GM21528 (cell line): ENCODE results near the gene NEGR1.
"Not testable (repeated sequence)": the region's sequence is repeated elsewhere in the genome, so short reads cannot be mapped to it uniquely, and the experiment has no call there.

Experiments
- ATAC-seq: cut with Tn5 transposase; IDR thresholded peaks from one replicate; pipeline ENCODE4 v1.9.1; 2021; ENCODE audit warnings: mild to moderate bottlenecking, moderate library complexity; ENCODE audit not compliant: unreplicated experiment, low FRiP score

The NEGR1 gene

DNA sequence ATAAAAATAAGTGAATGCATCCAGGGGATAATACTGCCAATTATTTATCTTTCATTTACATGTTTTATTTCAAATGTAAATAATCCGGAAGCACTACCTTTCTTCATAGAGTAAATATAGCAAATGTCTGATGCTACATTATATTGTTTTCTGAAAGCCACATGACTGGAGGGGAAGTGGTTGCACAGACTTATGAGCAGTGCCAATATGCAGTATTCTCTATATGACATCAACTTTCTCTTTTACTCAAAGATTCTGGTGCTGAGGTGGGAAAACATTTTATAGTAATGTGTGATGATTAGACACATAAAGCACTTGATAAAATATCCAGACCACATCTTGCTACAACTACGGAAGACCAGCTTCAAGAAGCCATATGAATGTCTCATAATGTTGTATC, 314.7 kb downstream of the NEGR1 start:
- no peak for ATAC-seq

DNA sequence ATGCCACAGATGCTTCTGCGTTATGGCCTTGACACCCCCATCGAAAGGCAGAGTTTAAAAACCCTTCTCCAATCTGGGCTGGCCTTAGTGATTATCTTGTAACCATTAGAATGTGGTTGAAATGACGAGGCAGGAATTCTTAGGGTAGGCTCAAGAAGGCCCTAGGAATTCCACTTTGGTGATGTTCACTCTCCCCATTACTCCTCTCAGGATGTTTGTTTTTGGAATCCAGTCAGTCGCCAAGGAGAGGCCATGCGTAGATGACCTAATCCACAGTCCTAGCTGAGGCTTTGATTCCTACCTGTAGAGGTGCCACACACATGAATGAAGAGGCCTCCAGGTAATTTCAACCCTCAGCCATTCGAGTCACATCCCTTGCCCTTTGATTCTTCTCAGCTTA, 318.2 kb downstream of the NEGR1 start:
- no peak for ATAC-seq

DNA sequence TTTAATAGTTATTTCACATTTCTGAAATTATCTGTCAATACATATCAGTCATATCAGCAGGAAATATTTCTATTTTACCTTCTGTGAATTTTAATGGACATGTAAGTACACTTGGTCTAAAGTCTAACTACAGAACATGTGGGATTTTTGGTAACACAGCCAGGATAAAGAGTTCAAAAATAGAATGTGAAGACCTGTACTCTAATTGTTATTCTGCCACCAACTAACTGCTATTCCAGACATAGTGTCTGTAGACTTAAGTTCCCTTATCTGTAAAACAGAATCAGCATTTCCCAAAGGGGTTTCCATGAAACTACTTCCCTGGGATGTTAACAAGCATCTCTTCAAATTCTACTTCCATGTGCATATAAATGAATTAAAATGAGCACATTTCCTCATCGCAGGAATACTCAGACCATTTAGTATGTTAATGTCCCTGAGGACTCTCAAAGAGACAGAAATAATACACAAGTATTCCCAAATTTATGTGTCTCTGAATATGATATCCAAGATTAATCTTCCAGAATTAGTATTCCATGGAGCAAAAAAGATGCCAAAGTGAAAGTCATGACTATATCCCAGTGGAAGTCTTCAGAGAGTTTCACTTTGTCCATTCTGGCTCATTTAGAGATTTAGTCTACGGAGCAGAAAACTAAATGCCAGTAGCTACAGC, 325.6 kb downstream of the NEGR1 start:
- ATAC-seq, result no peak

DNA sequence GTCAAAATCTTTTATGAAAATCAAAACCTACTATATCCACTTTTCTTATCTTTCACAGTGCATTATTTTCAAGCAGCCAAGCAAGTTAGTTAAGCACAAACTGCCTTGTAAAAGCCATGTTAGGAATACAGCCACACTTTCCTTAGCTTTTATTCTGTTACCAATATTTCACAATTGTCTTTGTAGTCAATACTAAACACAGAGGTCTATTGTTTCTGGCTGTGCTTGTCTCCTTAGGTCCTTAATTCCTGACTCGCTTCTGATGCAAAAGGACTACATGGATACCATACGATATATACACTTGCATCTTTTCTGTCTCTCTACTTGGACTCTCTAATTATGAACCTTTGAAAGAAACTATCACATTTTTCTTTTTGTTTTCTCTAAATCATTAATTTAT, 331.8 kb downstream of the NEGR1 start:
- ATAC-seq, result no peak

DNA sequence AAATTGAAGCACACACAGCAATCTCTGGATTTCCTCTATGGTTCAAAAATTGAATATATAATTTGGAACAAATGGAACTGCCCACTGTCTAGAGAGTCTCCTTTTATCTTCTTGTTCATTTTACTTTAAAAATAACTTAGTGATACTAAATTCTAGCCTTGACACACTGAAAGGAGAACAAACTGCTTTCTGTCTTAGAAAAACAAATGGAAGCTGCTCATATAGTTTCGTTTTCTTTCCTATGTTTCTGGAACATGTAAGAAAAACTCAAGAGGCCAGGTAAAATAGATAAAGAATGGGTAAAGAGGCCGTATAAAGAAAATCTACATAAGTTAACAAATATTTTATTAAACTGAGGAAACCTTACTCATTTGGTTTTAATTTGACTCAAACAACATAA, 332.7 kb downstream of the NEGR1 start:
- no peak for ATAC-seq

DNA sequence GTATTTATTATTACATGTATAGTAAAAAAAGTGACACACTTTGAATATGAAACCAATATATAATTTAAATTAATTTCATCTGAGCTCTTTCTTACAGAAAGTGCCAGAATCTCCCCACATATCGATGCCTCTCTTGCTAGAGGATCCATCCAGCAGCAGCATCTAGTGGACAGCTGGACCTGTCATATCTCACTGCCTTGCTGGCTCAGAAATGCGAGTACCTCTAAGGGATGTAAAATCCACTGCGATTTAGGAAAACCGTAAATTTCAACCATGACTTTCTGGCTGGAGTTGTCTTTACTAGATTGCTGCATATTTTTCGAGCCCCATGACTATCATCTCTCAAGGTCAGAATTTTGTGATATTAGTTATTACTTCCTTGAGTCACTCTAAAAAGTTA, 333.8 kb downstream of the NEGR1 start:
- no peak for ATAC-seq

DNA sequence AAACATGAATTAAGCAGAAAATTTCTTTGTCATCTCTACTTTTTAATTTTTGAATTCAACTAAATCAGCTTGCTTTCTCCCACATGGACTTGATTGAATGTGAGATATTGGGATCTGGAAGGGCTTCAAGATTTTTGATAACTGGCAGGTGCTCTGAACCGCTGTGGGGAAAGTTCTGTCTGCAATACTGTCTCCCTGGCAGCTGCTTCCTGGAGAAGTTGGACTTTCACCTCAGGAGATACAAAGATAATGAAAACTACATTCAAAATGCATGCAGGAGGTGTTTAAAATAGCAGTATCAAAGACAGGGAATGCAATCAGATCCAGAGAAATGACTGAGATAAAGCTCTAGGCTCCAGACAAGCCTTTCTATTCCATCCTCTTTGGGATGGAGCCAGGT, 338.3 kb downstream of the NEGR1 start:
- ATAC-seq, result no peak

DNA sequence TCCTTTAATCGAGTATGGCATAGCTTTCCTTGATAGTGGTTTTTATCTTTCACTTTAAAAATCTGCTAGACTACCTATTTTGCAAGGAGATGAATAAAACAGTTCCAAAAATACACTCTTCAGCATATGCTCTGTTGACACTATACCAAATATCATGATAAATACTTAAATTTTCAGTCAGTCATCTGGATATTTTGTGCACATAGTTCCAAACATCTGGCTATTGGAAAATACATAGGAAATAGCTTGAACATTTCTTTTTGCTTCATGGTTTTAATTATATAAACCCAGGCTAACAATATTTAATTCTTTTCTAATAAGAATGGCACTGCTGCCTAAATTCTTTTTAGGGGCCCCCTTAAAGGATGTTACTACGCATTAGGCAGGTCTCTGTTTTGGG, 342.1 kb downstream of the NEGR1 start:
- no peak for ATAC-seq

DNA sequence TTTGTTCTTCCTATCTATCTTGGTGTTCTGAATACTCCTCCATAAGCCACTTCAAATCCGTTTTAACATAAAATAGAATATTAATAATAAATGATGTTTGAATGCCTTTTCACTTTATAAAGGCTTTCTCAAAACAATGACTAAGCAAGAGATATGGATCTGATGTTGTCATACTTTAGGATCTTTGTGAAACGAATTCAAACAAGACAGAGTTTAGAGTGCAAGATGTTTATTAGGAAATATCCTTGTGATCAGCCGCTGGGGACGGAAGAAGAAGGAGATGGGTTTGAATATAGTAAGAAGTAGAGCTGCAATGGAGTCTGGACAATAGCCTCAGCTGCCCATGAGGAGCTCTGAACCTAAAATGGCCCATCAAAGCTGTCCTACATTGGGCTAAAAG, 351.8 kb downstream of the NEGR1 start:
- ATAC-seq, result no peak

DNA sequence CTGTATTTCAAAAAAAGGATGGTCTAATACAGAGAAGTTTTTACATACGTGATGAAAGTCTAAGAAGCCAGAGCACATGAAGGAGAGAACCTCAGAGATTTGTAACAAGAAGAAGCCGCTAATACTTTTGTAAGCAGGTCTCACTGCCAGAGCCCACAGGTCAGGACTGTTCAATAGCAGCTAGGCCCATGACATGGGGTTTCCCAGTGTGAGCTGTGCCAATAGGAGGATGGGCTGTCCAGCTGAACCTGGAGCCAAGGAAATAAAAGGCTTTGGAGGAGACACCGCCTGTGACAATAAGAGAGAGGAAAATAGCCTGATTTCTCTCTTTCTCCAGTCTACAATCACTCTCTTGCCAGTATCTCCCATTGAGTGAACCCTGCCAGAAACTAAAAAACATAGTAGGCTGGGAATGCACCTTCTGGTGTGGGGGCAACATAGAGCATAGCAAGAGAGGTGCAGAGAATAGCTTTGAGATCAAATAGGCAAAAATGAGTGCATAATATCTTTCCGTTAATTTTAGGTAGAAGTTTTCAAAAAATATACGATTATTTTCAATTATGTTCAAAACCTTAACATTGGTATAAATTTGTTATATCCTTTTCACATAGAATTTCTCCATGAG, 360.3 kb downstream of the NEGR1 start:
- no peak for ATAC-seq

DNA sequence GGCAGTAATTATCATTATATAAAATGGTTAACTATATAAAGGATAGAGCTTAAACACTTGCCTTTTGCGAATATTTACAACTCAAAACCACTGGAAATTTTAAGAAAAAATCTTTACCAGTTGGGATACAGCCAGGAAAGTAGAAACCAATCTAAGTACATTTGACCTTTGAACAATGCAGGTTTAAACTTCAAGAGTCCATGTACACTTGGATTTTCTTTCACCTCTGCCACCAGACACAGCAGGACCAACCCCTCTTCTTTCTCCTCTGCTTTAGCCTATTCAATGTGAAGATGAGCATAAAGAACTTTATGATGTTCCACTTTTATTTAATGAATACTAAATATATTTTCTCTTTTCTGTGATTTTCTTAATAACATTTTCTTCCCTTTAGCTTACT, 361.1 kb downstream of the NEGR1 start:
- ATAC-seq, result no peak

DNA sequence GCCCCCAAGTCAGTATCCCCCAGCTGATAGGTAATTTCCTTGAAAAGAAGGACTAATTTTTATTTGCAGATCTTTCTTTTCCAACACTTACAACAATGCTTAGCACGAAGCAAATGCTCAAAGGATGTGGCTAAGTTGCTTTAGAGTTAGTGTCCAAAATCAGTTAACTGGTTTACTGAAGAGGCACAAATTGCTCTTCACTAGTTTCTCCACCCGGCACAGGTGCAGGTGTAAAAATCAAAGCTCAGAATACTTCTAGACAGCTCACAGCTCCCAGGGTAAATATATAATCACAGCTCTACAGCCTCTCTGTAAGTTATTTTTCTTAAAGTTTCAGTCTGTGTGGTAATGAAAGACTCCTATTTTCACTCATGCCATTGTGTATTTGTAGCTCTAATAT, 361.8 kb downstream of the NEGR1 start:
- no peak for ATAC-seq

DNA sequence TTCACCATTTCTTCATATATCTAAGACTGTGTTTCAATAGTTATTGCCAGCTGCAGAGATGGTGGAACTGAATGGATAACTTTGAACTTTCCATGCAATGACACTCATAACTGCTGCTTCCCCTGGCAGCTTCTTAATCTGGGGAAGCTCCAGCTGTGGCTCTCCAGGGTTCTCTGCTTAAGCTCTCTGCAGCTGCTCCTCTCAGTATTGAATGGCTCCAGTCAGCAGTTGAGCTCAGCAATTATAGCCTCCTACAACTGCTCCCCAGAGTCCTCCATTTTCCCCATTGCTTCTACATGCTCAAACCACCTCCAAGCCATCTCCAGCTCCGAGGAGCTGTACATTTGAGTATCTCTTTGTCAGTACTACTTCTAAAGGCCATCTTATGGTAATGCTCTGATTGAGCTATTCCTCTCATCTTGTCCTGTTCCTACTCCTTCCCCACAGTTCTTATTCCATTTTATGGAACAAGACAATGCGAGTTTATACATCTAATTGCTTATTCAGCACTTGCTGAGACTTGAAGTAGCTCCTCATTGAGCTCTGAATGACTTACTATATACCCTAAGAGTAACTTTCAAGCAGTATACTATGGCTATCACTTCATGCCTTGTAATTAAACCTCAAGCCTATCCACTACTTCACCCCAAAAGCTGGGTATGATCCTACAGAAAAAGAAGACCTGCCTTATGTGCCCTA, 362.4 kb downstream of the NEGR1 start:
- no peak for ATAC-seq

DNA sequence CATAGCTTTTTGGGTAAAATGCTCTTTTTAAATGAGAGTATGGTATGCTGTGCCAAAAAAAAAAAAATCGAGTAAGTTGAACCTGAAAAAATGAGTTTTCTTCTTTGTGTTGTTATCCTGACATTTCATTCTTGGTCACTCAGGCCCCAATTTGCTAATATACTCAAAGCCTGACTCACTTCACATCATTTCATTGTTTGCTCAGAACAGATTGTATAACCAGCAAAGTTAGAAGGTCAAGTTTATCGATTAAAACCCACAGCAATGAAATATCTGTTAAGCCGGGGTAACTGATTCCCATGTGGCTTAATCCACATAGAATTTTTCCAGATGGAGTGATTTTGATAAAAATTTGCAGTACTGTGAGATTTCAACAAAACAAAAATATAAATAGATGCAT, 363.7 kb downstream of the NEGR1 start:
- no peak for ATAC-seq

DNA sequence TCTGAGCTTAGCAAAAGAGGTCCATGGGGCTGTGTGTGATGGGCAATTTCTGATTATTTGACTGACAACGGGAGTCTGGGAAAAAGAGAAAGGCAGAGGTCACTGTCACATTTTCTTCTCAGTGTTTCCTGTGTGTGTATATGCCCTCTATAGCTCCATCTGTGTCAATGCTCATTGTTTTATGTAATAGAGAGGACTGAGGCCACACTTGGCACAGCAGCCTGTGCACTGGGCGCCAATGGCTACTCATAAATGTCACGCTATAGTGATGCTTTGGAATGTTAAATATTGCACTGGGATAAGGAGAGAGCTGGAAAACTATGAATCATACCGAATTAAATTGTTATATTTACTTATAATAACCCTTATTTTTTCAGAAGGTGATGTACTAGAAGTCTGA, 365.4 kb downstream of the NEGR1 start:
- ATAC-seq, result no peak

DNA sequence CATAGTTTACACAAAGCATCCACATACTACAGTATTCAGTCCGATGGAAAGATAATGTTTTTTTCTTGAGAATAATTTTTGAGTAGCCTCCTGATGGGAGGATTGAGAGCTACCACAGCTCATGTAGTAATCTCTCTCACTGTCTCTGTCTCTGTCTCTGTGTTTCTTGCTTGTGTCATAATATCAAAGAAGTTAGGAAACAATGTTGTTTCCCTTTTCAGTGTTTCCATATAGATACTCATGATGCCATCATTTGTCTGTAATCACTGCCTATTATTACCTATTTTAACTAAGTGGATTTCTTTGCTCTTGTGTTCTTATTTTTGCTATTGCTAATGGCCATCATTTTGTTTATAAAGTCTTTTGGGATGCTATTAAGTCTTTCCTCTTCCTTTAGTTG, 367.7 kb downstream of the NEGR1 start:
- ATAC-seq, result no peak

DNA sequence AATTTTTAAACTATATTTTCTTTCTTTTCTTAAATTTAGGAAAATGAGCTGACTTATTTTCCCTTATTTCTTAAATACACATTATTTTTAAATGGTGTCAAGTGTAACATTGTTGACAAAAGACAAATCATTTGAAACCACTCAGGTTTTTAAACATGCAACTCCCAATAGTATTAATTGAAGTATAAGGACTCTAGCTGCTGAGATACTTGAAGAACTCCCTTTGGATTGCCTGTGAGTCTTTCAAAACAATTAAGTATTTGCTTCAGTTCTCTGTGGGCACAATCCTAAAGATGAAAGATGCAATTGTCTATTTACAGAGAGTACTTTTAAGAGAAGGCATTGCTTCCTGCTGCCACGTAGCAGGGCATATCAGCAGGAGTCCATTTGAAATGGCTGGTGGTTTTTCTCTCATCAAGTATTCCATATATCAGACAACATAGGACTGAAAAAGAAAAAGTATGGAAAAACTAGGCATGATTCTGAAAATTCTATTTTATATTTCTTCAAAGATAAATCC, 373.4 kb downstream of the NEGR1 start:
- ATAC-seq, result no peak

DNA sequence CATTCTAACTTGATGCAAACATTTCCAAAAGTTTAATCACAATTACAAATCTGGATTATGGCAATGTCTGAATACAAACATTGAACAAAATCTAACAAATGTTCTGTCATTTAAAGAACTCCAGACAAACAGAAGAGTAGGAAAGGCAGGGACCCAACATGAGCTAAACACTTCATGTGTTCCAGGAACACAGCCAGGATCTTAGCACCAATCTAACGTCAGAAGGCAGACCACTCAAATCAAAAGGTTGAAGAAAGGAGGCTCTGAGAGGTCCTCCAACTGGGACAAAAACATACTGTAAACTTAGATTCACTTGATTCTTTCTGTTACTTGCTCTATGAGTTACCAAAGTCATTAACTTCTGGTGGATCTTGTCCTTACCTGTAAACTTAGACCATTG, 374.0 kb downstream of the NEGR1 start:
- no peak for ATAC-seq

DNA sequence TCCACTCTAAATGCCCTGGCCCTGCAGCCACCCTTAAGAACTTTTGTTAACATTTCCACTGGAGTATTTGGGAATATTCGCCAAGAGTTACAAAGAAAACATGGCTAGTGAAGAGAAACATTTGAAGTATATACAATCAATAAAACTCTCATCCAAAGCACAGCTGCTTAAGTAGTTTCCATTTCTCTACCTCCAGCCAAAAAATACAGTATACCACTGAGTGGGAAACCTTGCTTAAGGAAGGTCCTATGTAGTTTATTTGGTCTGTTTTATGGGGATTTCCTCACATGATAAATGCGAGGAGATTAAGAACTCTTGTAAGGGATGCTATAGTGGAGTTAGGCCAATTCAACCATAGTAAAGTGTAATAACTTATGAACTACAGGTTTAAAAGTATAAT, 382.5 kb downstream of the NEGR1 start:
- ATAC-seq, result no peak

DNA sequence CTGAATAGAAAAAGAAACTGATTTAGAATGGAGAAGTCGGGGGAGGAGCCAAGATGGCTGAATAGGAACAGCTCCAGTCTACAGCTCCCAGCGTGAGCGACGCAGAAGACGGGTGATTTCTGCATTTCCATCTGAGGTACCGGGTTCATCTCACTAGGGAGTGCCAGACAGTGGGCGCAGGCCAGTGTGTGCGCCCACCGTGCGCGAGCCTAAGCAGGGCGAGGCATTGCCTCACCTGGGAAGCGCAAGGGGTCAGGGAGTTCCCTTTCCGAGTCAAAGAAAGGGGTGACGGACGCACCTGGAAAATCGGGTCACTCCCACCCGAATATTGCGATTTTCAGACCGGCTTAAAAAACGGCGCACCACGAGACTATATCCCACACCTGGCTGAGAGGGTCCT, 394.2 kb downstream of the NEGR1 start:
- not testable (repeated sequence) for ATAC-seq

DNA sequence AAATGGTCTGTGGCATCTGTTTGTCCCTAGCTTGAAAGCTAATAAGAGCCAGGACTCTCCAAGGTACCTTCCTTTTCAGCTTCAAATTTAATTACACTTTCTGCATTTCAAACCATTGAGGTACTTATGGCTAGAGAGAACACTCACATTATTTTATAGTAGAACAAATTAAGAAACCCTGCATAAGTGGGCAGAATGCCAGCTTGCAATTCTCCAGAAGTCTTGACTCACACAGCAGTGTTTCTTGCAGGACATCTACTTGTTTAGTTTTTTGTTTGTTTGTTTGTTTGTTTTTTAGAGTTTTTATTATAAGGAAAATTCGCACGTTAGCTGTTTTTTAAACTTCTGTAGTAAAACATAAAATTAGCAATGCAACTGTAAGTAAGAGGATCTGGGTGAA, 397.2 kb downstream of the NEGR1 start:
- no peak for ATAC-seq

DNA sequence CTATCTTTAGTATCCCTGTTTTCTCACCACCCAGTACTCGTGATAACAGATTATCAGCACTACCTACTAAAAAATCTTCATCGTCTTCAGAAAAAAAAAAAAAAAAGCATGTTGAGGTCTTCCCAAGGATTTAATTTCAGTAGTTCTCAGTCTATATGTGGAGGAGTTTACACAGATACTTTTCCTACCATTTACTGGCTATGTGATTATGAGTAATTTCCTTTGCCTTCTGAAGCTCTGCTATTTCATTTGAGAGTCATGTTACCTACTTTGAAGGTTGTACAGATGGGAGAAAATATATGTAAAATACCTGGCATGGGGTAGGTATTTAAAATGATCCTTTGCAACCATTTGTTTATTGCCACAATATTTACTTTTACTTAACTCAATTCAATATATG, 399.7 kb downstream of the NEGR1 start:
- ATAC-seq, result no peak
